ENCODE measurements around the gene USP17L26. TPM values are rescaled to one million over a fixed set of nuclear protein-coding genes. Genes with fewer than 3 reads are reported as not detected.
"Not testable (repeated sequence)": the region's sequence is repeated elsewhere in the genome, so short reads cannot be mapped to it uniquely, and the experiment has no call there.

USP17L26 gene, protein sequence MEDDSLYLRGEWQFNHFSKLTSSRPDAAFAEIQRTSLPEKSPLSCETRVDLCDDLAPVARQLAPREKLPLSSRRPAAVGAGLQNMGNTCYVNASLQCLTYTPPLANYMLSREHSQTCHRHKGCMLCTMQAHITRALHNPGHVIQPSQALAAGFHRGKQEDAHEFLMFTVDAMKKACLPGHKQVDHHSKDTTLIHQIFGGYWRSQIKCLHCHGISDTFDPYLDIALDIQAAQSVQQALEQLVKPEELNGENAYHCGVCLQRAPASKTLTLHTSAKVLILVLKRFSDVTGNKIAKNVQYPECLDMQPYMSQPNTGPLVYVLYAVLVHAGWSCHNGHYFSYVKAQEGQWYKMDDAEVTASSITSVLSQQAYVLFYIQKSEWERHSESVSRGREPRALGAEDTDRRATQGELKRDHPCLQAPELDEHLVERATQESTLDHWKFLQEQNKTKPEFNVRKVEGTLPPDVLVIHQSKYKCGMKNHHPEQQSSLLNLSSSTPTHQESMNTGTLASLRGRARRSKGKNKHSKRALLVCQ
- total RNA-seq: not detected

DNA sequence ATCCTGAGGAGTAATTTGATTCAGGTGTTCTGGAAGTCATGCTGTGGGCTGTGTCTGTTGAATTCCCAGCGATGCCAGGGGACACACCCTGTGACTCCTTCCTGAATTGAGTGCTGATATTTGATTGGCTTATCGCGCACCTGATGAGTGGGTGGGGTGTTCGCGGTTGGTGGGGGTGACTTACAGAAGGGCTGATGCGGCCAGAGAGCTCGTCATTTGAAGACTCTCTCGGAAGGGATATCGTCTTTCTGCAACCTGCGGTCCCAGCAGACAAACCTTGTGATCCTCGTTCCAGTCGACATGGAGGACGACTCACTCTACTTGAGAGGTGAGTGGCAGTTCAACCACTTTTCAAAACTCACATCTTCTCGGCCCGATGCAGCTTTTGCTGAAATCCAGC is at the start of gene USP17L26:
Gene USP17L26 (plus strand): TSS at position 301 of the 400 bp plus-strand sequence. CDS start 0 bp downstream, at position 301.
- not testable (repeated sequence) for H3K9me3 ChIP-seq; H3K4me3 ChIP-seq; H3K36me3 ChIP-seq; ATAC-seq (ENCODE audit: low FRiP score in 2 of 2); H3K27me3 ChIP-seq; H3K4me1 ChIP-seq; DNase-seq; H3K27ac ChIP-seq
- no CpG with 5 or more reads among the region's 15 CpGs for WGBS, 2 donors

DNA sequence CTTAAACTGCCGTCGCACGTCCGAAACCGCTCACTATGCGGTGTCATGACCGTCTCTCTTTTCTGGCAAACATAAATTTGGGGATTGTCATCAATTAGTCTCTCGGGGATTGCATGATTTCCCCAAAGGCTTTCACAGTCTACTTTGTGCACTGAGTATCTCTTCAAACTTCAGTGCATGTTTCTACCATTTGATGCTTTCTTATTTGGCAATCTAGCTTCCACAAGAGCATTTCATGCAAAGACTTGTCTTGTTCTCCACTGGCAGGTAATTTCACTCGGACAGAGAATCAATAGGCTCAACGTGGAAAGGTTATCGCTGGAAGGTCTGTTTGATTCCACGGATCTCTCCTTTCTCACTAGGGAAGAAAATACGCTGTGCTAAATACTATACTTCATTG is 10.3 kb upstream of the USP17L26 start:
- 88 to 89% methylated on average over 4 to 5 of the region's 13 CpGs for WGBS, 2 donors
- not testable (repeated sequence) for H3K9me3 ChIP-seq; H3K27ac ChIP-seq; ATAC-seq (ENCODE audit: low FRiP score in 2 of 2); H3K27me3 ChIP-seq; H3K4me1 ChIP-seq; DNase-seq; H3K4me3 ChIP-seq; H3K36me3 ChIP-seq

DNA sequence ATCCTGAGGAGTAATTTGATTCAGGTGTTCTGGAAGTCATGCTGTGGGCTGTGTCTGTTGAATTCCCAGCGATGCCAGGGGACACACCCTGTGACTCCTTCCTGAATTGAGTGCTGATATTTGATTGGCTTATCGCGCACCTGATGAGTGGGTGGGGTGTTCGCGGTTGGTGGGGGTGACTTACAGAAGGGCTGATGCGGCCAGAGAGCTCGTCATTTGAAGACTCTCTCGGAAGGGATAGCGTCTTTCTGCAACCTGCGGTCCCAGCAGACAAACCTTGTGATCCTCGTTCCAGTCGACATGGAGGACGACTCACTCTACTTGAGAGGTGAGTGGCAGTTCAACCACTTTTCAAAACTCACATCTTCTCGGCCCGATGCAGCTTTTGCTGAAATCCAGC is 9.6 kb upstream of the USP17L26 start, which contains the start of gene USP17L24:
Gene USP17L24 (plus strand): TSS at position 301 of the 400 bp plus-strand sequence. CDS start 0 bp downstream, at position 301.
- not testable (repeated sequence) for H3K9me3 ChIP-seq; H3K27ac ChIP-seq; H3K27me3 ChIP-seq; H3K4me3 ChIP-seq; DNase-seq; H3K4me1 ChIP-seq; H3K36me3 ChIP-seq; ATAC-seq (ENCODE audit: low FRiP score in 2 of 2)
- WGBS, 2 donors: no CpG with 5 or more reads among the region's 15 CpGs

DNA sequence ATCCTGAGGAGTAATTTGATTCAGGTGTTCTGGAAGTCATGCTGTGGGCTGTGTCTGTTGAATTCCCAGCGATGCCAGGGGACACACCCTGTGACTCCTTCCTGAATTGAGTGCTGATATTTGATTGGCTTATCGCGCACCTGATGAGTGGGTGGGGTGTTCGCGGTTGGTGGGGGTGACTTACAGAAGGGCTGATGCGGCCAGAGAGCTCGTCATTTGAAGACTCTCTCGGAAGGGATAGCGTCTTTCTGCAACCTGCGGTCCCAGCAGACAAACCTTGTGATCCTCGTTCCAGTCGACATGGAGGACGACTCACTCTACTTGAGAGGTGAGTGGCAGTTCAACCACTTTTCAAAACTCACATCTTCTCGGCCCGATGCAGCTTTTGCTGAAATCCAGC is 4.8 kb upstream of the USP17L26 start, which contains the start of gene USP17L25:
Gene USP17L25 (plus strand): TSS at position 301 of the 400 bp plus-strand sequence. CDS start 0 bp downstream, at position 301.
- not testable (repeated sequence) for H3K4me3 ChIP-seq; H3K9me3 ChIP-seq; H3K27me3 ChIP-seq; ATAC-seq (ENCODE audit: low FRiP score in 2 of 2); H3K4me1 ChIP-seq; H3K36me3 ChIP-seq; H3K27ac ChIP-seq; DNase-seq
- WGBS, 2 donors: no CpG with 5 or more reads among the region's 15 CpGs

DNA sequence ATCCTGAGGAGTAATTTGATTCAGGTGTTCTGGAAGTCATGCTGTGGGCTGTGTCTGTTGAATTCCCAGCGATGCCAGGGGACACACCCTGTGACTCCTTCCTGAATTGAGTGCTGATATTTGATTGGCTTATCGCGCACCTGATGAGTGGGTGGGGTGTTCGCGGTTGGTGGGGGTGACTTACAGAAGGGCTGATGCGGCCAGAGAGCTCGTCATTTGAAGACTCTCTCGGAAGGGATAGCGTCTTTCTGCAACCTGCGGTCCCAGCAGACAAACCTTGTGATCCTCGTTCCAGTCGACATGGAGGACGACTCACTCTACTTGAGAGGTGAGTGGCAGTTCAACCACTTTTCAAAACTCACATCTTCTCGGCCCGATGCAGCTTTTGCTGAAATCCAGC is 4.6 kb downstream of the USP17L26 start, which contains the start of gene USP17L5:
Gene USP17L5 (plus strand): TSS at position 301 of the 400 bp plus-strand sequence. CDS start 0 bp downstream, at position 301.
- H3K36me3 ChIP-seq; H3K9me3 ChIP-seq; H3K4me1 ChIP-seq; H3K4me3 ChIP-seq; H3K27me3 ChIP-seq; DNase-seq; ATAC-seq (ENCODE audit: low FRiP score in 2 of 2); H3K27ac ChIP-seq: not testable (repeated sequence)
- WGBS, 2 donors: no CpG with 5 or more reads among the region's 15 CpGs

DNA sequence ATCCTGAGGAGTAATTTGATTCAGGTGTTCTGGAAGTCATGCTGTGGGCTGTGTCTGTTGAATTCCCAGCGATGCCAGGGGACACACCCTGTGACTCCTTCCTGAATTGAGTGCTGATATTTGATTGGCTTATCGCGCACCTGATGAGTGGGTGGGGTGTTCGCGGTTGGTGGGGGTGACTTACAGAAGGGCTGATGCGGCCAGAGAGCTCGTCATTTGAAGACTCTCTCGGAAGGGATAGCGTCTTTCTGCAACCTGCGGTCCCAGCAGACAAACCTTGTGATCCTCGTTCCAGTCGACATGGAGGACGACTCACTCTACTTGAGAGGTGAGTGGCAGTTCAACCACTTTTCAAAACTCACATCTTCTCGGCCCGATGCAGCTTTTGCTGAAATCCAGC is 9.4 kb downstream of the USP17L26 start, which contains the start of gene USP17L27:
Gene USP17L27 (plus strand): TSS at position 301 of the 400 bp plus-strand sequence. CDS start 0 bp downstream, at position 301.
- WGBS, 2 donors: no CpG with 5 or more reads among the region's 15 CpGs

DNA sequence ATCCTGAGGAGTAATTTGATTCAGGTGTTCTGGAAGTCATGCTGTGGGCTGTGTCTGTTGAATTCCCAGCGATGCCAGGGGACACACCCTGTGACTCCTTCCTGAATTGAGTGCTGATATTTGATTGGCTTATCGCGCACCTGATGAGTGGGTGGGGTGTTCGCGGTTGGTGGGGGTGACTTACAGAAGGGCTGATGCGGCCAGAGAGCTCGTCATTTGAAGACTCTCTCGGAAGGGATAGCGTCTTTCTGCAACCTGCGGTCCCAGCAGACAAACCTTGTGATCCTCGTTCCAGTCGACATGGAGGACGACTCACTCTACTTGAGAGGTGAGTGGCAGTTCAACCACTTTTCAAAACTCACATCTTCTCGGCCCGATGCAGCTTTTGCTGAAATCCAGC is 14.1 kb downstream of the USP17L26 start, which contains the start of gene USP17L28:
Gene USP17L28 (plus strand): TSS at position 301 of the 400 bp plus-strand sequence. CDS start 0 bp downstream, at position 301.
- H3K27ac ChIP-seq; DNase-seq; H3K4me3 ChIP-seq; H3K9me3 ChIP-seq; H3K4me1 ChIP-seq; H3K36me3 ChIP-seq; ATAC-seq (ENCODE audit: low FRiP score in 2 of 2); H3K27me3 ChIP-seq: not testable (repeated sequence)
- whole genome bisulfite sequencing, 2 donors: no CpG with 5 or more reads among the region's 15 CpGs

More for the DNA sequence above, 9.4 kb downstream of the USP17L26 start, which contains the start of gene USP17L27:
- not testable (repeated sequence) for H3K27ac ChIP-seq; H3K4me1 ChIP-seq; H3K27me3 ChIP-seq; DNase-seq; ATAC-seq (ENCODE audit: low FRiP score in 2 of 2); H3K4me3 ChIP-seq; H3K9me3 ChIP-seq; H3K36me3 ChIP-seq

DNA sequence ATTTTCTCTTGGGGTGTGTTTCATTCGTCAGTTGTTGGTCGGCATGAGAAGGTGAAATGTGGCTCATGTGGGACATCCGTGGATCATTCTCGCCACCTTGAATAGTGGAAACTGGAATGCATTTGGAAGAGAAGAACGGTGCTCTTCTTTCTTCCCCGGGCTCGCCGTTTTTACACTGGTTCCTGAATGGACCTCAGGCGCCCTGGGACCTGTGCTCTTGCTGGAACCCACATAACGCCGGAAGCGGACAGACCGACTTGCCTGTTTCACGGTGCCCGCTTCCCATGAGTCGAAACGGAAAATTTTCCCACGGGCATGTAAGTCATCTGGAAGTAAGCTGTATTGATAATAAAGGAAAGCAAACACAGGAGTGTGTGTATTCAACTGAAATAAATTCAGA is 16.4 kb downstream of the USP17L26 start:
- not testable (repeated sequence) for H3K4me3 ChIP-seq; H3K4me1 ChIP-seq; H3K27me3 ChIP-seq; H3K9me3 ChIP-seq; DNase-seq; H3K27ac ChIP-seq; ATAC-seq (ENCODE audit: low FRiP score in 2 of 2); H3K36me3 ChIP-seq
- WGBS, 2 donors: no CpG with 5 or more reads among the region's 18 CpGs

DNA sequence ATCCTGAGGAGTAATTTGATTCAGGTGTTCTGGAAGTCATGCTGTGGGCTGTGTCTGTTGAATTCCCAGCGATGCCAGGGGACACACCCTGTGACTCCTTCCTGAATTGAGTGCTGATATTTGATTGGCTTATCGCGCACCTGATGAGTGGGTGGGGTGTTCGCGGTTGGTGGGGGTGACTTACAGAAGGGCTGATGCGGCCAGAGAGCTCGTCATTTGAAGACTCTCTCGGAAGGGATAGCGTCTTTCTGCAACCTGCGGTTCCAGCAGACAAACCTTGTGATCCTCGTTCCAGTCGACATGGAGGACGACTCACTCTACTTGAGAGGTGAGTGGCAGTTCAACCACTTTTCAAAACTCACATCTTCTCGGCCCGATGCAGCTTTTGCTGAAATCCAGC is 18.9 kb downstream of the USP17L26 start, which contains the start of gene USP17L29:
Gene USP17L29 (plus strand): TSS at position 301 of the 400 bp plus-strand sequence. CDS start 0 bp downstream, at position 301.
- H3K27me3 ChIP-seq; H3K4me1 ChIP-seq; H3K4me3 ChIP-seq; ATAC-seq (ENCODE audit: low FRiP score in 2 of 2); DNase-seq; H3K9me3 ChIP-seq; H3K27ac ChIP-seq; H3K36me3 ChIP-seq: not testable (repeated sequence)
- WGBS, 2 donors: no CpG with 5 or more reads among the region's 15 CpGs

DNA sequence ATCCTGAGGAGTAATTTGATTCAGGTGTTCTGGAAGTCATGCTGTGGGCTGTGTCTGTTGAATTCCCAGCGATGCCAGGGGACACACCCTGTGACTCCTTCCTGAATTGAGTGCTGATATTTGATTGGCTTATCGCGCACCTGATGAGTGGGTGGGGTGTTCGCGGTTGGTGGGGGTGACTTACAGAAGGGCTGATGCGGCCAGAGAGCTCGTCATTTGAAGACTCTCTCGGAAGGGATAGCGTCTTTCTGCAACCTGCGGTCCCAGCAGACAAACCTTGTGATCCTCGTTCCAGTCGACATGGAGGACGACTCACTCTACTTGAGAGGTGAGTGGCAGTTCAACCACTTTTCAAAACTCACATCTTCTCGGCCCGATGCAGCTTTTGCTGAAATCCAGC is 28.4 kb downstream of the USP17L26 start, which contains the start of gene USP17L30:
Gene USP17L30 (plus strand): TSS at position 301 of the 400 bp plus-strand sequence. CDS start 0 bp downstream, at position 301.
- H3K36me3 ChIP-seq; ATAC-seq (ENCODE audit: low FRiP score in 2 of 2); H3K27me3 ChIP-seq; H3K9me3 ChIP-seq; H3K27ac ChIP-seq; H3K4me3 ChIP-seq; H3K4me1 ChIP-seq; DNase-seq: not testable (repeated sequence)
- no CpG with 5 or more reads among the region's 15 CpGs for WGBS, 2 donors

DNA sequence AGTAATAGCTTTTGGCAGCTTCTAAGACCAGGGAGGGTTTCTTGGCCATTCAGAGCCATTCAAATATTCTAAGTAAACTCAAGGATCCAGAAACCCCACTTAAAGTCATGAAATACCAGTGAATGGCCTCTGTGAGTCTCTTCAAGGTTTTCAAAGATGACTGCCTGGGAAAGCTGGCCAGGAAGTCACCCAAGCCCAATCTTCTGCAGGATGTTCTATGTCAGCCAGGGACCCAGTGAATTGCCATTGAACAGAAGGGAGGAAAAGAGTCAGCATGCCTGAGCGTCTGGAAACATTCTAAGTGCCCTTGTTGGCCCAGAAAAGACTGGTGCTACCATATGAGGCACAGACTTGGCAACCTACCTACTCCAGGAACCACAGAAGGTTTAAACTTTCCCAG is 45.4 kb downstream of the USP17L26 start:
- H3K4me3 ChIP-seq; ATAC-seq (ENCODE audit: low FRiP score in 2 of 2); H3K27me3 ChIP-seq; H3K9me3 ChIP-seq; H3K27ac ChIP-seq; H3K4me1 ChIP-seq; DNase-seq; H3K36me3 ChIP-seq: not testable (repeated sequence)
- 36 to 38% methylated on average over 1 of the region's 1 CpG for WGBS, 2 donors
